Activated CD4-positive, alpha-beta T cell treated with anti-CD3 and anti-CD28 coated beads, Interleukin-2, Interleukin-6, amounts not matched to agents 100 ng/mL and 50 ng/mL, durations not matched to agents 16 hours and 8 hours (primary cell): Measurements from ENCODE around the gene TGDS.
A peak's percentile ranks its signal among the peaks of the same experiment; 100 is the strongest.
"Not testable (repeated sequence)": the region's sequence is repeated elsewhere in the genome, so short reads cannot be mapped to it uniquely, and the experiment has no call there.

ENCODE experiments used
- DNase-seq: peaks from one replicate; pipeline ENCODE4 v3.0.0-alpha.2; 2020

TGDS gene

GRCh38 chr13:94595950-94596574 is at the start of gene TGDS:
Gene TGDS, minus strand, starts transcription at chr13:94596152. Its CDS starts 16 bp downstream, at chr13:94596136.
- DNase-seq = peak; percentile 95

- no peak for DNase-seq
These were observed 45.5 kb upstream of the TGDS start for GRCh38 chr13:94641409-94641941.

- DNase-seq = no peak
These were observed 44.8 kb upstream of the TGDS start for GRCh38 chr13:94640721-94641120.

- DNase-seq = not testable (repeated sequence)
These were observed 41.7 kb upstream of the TGDS start for GRCh38 chr13:94637677-94638076.

GRCh38 chr13:94636942-94637578 is 41.1 kb upstream of the TGDS start:
- no peak for DNase-seq

GRCh38 chr13:94636096-94636495 is 40.1 kb upstream of the TGDS start:
- DNase-seq = peak; percentile 5

GRCh38 chr13:94632226-94632980 is 36.5 kb upstream of the TGDS start:
- no peak for DNase-seq

- DNase-seq = no peak
These were observed 34.9 kb upstream of the TGDS start for GRCh38 chr13:94630858-94631257.

- no peak for DNase-seq
These were observed 27.4 kb upstream of the TGDS start for GRCh38 chr13:94623316-94623715.

GRCh38 chr13:94622344-94622743 is 26.4 kb upstream of the TGDS start:
- no peak for DNase-seq

- DNase-seq = peak; percentile 37
These were observed 24.4 kb upstream of the TGDS start for GRCh38 chr13:94620286-94620896.

GRCh38 chr13:94617389-94618000 is 21.5 kb upstream of the TGDS start:
- peak; percentile 49 for DNase-seq

- DNase-seq = no peak
These were observed 17.1 kb upstream of the TGDS start for GRCh38 chr13:94613051-94613450.

- DNase-seq = no peak
These were observed 16.1 kb upstream of the TGDS start for GRCh38 chr13:94612050-94612449.

- no peak for DNase-seq
These were observed 14.5 kb upstream of the TGDS start for GRCh38 chr13:94610475-94610874.

GRCh38 chr13:94609196-94609595 is 13.2 kb upstream of the TGDS start:
- no peak for DNase-seq

GRCh38 chr13:94608586-94608985 is 12.6 kb upstream of the TGDS start:
- DNase-seq = no peak

GRCh38 chr13:94607939-94608338 is 12.0 kb upstream of the TGDS start:
- no peak for DNase-seq

- DNase-seq = no peak
These were observed 11.1 kb upstream of the TGDS start for GRCh38 chr13:94607056-94607455.

GRCh38 chr13:94602467-94602866 is 6.5 kb upstream of the TGDS start:
- no peak for DNase-seq

- peak; percentile 95 for DNase-seq
These were observed 5.8 kb upstream of the TGDS start, which contains the start of gene GPR180 for GRCh38 chr13:94601446-94602431. Gene GPR180, plus strand, starts transcription at chr13:94601857. Its CDS starts 71 bp downstream, at chr13:94601928.
